HTR-8/SVneo (cell line): ENCODE results near the gene ZGLP1.

Source experiments
- DNase-seq: peaks from one replicate; pipeline ENCODE4 v3.0.0; 2011; ENCODE audit warnings: low spot score, mixed read lengths; ENCODE audit not compliant: insufficient read length
- FAIRE-seq: peaks from 2 replicates; lab custom pipeline; 2011; peaks lifted over from hg19 to GRCh38; lab: Jason Lieb, UNC

ZGLP1 gene

DNA sequence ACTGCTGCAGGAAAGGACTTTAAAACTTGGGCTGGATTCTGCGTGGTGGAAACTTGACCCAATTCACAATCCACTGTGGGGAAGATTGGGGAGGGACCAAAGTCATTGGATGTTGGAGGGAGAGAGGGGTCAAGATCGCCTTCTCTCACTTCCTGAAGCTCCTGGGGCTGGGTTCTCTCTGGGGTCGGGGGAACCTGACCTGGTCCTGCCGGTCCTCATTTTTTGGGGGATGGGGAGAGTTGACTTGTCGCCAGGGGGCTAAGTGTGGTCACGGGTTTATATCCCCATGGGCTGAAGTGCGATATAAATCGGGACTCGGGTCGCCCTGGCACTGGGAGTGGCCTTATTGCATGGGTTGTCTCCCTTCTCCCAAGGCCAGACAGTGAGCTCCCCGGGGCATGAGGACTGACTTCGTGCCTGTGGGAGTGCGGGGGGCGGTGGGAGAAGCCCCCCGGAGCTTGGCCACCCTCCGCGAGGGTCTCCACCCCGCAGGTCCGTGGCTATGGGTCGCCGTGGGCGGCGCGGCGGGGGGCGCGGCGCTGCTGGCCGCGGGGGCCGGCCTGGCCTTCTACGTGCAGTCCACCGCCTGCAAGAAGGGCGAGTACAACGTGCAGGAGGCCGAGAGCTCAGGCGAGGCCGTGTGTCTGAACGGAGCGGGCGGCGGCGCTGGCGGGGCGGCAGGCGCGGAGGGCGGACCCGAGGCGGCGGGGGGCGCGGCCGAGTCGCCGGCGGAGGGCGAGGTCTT is 13.6 kb downstream of the ZGLP1 start:
- FAIRE-seq, result no peak
- no peak for DNase-seq

DNA sequence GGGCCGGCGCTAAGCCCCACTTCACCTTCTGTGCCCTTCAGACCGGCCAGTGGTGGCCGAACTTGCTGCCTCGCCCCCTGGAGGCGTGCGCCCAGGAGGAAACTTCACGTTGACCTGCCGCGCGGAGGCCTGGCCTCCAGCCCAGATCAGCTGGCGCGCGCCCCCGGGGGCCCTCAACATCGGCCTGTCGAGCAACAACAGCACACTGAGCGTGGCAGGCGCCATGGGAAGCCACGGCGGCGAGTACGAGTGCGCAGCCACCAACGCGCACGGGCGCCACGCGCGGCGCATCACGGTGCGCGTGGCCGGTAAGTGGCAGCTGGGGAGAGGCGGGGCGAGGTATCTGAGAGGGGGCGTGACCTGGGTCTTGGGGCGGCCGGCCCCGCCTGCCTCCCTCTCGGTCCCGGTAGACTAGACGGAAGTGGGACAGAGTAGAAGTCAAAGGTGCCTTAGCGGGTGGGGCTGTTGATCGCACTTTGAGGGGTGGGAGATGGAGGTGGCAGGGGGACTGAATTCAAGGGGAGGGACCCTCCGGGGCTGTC is 14.2 kb downstream of the ZGLP1 start:
- no peak for DNase-seq
- no peak for FAIRE-seq

DNA sequence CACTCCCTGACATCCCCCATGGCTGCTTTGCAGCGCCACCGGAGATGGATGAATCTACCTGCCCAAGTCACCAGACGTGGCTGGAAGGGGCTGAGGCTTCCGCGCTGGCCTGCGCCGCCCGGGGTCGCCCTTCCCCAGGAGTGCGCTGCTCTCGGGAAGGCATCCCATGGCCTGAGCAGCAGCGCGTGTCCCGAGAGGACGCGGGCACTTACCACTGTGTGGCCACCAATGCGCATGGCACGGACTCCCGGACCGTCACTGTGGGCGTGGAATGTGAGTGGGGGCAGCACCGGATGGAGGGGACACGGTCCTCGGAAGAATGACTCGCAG is 15.3 kb downstream of the ZGLP1 start:
- FAIRE-seq, result no peak

DNA sequence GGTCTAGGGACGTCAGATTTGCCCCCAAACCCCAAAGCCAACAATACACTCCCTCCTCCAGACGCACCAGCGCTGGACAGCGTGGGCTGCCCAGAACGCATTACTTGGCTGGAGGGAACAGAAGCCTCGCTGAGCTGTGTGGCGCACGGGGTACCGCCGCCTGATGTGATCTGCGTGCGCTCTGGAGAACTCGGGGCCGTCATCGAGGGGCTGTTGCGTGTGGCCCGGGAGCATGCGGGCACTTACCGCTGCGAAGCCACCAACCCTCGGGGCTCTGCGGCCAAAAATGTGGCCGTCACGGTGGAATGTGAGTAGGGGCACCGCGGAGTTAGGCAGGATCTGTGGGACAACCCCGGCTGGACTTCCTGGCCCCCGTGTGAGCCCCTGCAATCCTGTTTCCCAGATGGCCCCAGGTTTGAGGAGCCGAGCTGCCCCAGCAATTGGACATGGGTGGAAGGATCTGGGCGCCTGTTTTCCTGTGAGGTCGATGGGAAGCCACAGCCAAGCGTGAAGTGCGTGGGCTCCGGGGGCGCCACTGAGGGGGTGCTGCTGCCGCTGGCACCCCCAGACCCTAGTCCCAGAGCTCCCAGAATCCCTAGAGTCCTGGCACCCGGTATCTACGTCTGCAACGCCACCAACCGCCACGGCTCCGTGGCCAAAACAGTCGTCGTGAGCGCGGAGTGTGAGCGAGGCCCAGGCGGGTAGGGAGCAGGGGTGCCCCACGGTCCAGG is 15.8 kb downstream of the ZGLP1 start:
- DNase-seq (no peak), FAIRE-seq (no peak)

More for the DNA sequence above, 15.3 kb downstream of the ZGLP1 start:
- DNase-seq, result no peak

DNA sequence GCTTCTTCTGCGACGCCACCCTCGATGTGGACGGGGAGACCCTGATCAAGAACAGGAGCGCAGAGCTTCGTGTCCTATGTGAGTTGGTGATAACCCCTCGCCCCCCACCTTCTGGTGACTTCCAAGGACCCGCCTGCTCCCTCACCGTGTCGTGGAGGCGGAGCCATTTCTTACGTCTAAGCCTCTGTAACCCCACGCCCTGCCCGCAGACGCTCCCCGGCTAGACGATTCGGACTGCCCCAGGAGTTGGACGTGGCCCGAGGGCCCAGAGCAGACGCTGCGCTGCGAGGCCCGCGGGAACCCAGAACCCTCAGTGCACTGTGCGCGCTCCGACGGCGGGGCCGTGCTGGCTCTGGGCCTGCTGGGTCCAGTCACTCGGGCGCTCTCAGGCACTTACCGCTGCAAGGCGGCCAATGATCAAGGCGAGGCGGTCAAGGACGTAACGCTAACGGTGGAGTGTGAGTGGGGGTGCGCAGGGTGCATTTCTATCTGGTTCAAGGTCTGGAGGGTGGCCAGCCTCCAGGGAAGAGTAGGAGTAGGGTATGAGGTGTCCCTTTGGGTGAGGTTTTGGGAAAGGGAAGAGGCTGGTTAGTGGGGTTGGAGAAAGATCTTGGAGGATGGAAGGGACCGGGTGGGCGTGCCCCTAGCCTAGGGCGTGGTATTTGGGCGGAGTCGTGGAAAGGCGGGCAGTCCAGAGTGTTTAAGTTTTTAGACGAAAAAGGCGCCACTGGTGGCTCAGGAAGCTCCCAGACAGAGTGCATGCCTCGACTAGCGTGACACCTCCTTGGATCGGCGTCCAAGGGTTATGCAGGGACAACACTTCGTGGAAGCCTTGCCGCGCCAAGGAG is 16.6 kb downstream of the ZGLP1 start:
- FAIRE-seq, result no peak
- DNase-seq, result no peak

DNA sequence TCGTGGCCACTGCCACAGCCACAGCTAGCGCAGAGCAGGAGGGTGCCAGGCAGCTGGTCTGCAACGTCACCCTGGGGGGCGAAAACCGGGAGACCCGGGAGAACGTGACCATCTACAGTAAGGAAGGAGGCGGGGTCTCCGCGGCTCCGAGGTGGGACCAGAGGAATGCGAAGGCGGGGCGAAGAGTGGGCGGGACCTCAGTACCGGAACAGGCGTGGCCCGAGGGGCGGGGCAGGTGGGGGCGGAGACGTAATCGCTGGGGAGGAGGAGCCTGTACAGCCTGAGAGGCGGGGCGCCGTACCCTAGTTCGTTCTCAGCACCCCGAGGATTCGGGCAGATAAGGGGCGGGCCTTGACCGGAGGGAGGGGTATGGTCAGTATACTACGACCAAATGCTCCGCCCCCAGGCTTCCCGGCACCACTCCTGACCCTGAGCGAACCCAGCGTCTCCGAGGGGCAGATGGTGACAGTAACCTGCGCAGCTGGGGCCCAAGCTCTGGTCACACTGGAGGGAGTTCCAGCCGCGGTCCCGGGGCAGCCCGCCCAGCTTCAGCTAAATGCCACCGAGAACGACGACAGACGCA is 17.3 kb downstream of the ZGLP1 start:
- FAIRE-seq (peak; percentile 23), DNase-seq (peak; percentile 70)

DNA sequence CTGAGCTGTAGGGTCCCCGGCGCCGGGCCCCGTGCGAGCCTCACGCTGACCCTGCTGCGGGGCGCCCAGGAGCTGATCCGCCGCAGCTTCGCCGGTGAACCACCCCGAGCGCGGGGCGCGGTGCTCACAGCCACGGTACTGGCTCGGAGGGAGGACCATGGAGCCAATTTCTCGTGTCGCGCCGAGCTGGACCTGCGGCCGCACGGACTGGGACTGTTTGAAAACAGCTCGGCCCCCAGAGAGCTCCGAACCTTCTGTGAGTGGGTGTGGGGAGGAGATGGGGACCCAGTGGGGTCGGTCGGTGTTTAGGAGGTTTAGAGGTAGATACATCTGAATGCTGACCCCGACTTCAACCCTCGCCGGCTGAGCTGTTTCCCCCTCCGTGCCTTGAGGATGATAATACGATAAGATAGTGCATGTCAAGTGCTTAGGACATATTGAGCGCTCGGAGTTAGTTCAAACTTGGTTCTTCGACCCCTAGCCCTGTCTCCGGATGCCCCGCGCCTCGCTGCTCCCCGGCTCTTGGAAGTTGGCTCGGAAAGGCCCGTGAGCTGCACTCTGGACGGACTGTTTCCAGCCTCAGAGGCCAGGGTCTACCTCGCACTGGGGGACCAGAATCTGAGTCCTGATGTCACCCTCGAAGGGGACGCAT is 17.9 kb downstream of the ZGLP1 start:
- no peak for FAIRE-seq
- no peak for DNase-seq

DNA sequence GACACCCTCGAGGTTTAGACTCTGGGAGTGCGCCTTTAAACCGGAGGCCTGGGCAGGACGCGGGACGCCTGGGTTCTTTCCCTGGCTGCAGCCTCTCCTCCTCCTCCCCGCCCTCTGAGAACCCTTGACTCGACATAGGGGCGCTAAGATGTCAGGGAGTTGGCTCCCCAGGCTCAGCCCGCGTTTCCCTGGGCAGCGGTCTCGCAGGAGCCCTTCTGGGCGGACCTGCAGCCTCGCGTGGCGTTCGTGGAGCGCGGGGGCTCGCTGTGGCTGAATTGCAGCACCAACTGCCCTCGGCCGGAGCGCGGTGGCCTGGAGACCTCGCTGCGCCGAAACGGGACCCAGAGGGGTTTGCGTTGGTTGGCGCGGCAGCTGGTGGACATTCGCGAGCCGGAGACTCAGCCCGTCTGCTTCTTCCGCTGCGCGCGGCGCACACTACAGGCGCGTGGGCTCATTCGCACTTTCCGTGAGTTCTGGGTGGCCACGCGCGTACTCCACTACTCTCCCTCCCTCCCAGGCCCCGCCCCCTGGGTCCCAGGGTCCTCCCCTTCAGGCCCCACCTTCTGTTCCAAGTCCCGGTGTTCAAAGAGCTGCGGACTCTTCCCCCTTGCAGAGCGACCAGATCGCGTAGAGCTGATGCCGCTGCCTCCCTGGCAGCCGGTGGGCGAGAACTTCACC is 18.6 kb downstream of the ZGLP1 start:
- FAIRE-seq, result no peak
- DNase-seq, result peak; percentile 86

DNA sequence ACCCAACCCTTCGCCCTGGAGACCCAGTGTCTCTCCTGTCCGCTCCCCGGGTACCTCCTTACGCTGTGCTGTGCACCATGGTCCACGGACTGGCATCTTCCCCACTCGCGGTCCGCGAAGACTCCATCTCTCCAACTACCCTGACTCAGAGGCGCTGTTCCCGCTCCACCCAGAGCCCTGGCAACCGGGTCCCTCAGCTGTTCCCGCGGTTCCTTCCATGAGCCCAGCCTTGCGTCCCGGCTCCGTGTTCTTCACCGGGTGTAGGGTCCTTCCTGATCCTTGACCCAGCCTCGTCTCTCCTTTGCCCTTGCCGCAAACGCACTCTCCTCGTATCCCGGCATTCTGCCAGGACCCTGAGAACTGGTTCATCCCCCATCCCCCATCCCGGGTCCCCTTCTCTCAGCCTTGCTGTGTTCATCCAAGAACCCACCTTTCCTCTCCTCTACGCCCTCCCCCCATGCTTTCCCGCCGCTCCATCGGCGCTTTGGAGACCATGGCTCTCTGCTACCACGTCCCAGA is 19.2 kb downstream of the ZGLP1 start:
- DNase-seq (no peak), FAIRE-seq (no peak)

DNA sequence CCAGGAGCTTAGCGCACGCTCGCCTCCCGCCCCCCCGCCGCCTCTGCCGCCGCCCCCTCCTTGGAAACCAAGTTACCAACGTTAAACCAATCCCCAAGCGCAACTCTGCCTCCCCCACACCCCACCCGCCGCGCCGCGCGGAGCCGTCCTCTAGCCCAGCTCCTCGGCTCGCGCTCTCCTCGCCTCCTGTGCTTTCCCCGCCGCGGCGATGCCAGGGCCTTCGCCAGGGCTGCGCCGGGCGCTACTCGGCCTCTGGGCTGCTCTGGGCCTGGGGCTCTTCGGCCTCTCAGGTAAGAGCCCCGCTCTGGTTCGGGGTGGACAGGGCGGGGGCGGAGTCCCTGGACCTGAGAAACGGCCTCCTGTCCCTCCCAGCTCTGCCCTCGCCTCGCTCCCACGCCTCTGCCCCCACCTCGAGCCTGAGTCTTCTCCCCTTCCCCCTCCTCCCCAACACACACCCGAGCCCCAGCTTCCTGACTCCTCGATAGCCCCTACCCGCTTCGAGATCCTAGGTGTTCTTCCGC is 19.7 kb downstream of the ZGLP1 start, which contains the start of gene ICAM5:
Gene ICAM5 (plus strand): TSS at position 117 of the 521 bp plus-strand sequence. CDS start 92 bp downstream, at position 209.
- no peak for DNase-seq
- FAIRE-seq, result no peak

DNA sequence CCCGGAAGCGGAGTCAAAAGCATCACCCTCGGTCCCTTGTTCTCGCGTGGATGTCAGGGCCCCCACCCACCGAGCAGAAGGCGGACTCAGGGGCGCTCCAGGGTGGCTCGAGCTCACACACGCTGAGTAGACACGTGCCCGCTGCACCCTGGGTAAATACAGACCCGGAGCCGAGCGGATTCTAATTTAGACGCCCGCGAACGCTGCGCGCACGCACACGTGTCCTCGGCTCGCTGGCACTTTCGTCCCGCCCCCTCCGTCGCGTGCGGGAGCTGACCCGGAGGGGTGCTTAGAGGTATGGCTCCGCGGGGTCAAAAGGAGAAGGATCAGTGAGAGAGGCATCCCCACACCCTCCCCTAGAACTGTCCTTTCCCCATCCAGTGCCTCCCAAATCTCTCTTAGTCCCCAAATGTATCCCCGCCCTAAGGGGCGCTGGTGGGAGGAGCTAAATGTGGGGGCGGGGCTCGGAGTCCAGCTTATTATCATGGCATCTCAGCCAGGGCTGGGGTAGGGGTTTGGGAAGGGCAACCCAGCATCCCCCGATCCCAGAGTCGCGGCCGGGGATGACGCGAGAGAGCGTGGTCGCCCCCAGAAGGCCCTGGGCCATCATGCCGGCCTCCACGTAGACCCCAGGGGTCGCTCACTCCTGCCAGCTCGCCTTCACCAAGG is 20.3 kb downstream of the ZGLP1 start:
- FAIRE-seq, result no peak
- no peak for DNase-seq

DNA sequence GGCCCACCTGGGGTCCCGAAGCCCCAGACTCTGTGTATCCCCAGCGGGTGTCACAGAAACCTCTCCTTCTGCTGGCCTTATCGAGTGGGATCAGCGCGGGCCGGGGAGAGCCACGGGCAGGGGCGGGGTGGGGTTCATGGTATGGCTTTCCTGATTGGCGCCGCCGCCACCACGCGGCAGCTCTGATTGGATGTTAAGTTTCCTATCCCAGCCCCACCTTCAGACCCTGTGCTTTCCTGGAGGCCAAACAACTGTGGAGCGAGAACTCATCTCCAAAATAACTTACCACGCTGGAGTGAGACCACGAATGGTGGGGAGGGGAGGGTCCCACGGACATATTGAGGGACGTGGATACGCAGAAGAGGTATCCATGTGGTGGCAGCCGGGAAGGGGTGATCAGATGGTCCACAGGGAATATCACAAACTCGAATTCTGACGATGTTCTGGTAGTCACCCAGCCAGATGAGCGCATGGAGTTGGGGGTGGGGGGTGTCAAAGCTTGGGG is 20.9 kb downstream of the ZGLP1 start:
- FAIRE-seq, result no peak
- DNase-seq, result no peak

DNA sequence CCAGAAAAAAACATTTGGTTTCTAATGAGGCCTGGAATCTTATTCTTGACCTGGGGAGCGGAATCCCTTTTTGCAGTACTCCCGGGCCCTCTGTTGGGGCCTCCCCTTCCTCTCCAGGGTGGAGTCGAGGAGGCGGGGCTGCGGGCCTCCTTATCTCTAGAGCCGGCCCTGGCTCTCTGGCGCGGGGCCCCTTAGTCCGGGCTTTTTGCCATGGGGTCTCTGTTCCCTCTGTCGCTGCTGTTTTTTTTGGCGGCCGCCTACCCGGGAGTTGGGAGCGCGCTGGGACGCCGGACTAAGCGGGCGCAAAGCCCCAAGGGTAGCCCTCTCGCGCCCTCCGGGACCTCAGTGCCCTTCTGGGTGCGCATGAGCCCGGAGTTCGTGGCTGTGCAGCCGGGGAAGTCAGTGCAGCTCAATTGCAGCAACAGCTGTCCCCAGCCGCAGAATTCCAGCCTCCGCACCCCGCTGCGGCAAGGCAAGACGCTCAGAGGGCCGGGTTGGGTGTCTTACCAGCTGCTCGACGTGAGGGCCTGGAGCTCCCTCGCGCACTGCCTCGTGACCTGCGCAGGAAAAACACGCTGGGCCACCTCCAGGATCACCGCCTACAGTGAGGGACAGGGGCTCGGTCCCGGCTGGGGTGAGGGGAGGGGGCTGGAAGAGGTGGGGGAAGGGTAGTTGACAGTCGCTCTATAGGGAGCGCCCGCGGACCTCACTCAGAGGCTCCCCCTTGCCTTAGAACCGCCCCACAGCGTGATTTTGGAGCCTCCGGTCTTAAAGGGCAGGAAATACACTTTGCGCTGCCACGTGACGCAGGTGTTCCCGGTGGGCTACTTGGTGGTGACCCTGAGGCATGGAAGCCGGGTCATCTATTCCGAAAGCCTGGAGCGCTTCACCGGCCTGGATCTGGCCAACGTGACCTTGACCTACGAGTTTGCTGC is 22.5 kb downstream of the ZGLP1 start, which contains the start of gene ICAM4:
Gene ICAM4 (plus strand): TSS at position 153 of the 935 bp plus-strand sequence. CDS start 58 bp downstream, at position 211.
- DNase-seq, result no peak
- no peak for FAIRE-seq

DNA sequence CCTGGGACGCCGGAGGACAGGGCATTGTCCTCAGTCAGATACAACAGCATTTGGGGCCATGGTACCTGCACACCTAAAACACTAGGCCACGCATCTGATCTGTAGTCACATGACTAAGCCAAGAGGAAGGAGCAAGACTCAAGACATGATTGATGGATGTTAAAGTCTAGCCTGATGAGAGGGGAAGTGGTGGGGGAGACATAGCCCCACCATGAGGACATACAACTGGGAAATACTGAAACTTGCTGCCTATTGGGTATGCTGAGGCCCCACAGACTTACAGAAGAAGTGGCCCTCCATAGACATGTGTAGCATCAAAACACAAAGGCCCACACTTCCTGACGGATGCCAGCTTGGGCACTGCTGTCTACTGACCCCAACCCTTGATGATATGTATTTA is 24.2 kb downstream of the ZGLP1 start:
- FAIRE-seq, result no peak
- DNase-seq, result no peak

DNA sequence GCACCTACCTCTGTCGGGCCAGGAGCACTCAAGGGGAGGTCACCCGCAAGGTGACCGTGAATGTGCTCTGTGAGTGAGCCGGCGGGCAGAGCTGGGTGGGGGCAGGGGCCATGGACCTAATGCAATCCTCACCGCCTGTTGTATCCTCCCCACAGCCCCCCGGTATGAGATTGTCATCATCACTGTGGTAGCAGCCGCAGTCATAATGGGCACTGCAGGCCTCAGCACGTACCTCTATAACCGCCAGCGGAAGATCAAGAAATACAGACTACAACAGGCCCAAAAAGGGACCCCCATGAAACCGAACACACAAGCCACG is 24.7 kb downstream of the ZGLP1 start:
- FAIRE-seq (no peak), DNase-seq (no peak)

DNA sequence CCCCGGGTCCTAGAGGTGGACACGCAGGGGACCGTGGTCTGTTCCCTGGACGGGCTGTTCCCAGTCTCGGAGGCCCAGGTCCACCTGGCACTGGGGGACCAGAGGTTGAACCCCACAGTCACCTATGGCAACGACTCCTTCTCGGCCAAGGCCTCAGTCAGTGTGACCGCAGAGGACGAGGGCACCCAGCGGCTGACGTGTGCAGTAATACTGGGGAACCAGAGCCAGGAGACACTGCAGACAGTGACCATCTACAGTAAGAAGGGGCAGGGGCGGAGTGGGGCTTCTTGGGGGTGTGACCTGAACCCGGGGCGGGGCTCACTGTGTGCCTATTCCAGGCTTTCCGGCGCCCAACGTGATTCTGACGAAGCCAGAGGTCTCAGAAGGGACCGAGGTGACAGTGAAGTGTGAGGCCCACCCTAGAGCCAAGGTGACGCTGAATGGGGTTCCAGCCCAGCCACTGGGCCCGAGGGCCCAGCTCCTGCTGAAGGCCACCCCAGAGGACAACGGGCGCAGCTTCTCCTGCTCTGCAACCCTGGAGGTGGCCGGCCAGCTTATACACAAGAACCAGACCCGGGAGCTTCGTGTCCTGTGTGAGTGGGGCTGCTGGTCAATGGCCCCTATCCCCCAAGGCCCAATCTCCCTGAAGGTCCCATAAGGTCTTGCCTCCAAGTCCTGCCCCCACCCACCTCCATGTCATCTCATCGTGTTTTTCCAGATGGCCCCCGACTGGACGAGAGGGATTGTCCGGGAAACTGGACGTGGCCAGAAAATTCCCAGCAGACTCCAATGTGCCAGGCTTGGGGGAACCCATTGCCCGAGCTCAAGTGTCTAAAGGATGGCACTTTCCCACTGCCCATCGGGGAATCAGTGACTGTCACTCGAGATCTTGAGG is 25.3 kb downstream of the ZGLP1 start:
- FAIRE-seq (no peak), DNase-seq (no peak)
